Ascending aorta (tissue), 2 donors: ENCODE results near the gene GPR171. TPM values are rescaled to one million over a fixed set of nuclear protein-coding genes. Genes with fewer than 3 reads are reported as not detected.

Experiments
- DNase-seq, 2 donors: peaks; one replicate each; pipeline ENCODE4 v3.0.0-alpha.2; 2019; ENCODE audit warnings: low spot score in 2 of 2
- H3K27ac ChIP-seq, 2 donors: fragments of 200-600 bp; sonication (generic); one replicate each; pipeline ENCODE4 v1.5.1; 2016 to 2017; ENCODE audit warnings: mild to moderate bottlenecking in 1 of 2
- H3K27me3 ChIP-seq: fragments of 200-600 bp; sonication (generic); one replicate; pipeline ENCODE4 v1.5.1; 2017
- H3K36me3 ChIP-seq, 2 donors: fragments of 200-600 bp; sonication (generic); one replicate each; pipeline ENCODE4 v1.5.1; 2016
- H3K4me1 ChIP-seq, 2 donors: fragments of 200-600 bp; sonication (generic); one replicate each; pipeline ENCODE4 v1.5.1; 2016 to 2017; ENCODE audit warnings: mild to moderate bottlenecking in 1 of 2
- H3K4me3 ChIP-seq, 2 donors: fragments of 200-600 bp; sonication (generic); one replicate each; pipeline ENCODE4 v1.5.1; 2016 to 2017; ENCODE audit warnings: mild to moderate bottlenecking in 1 of 2
- H3K9me3 ChIP-seq, 2 donors: fragments of 200-600 bp; sonication (generic); one replicate each; pipeline ENCODE4 v1.5.1; 2016
- intact Hi-C: fragments of 100-400 bp; cut with DNase I; formaldehyde crosslinking; loops from one replicate; pipeline ENCODE4 v1.15.1; 2023
- total RNA-seq: library from RNA; depleted of rRNA; stranded (reverse); fragments of >200 nt; gene quantifications from one replicate; pipeline ENCODE4 v1.1.0, GENCODE V29; 2016
- TF ChIP-seq, protein P1 (sequence below), 3 experiments: fragments of 200-600 bp in 2 of 3; fragments of 450-650 bp in 1 of 3; sonication (generic) in 2 of 3; IDR thresholded peaks; one replicate each; pipeline ENCODE4 v1.5.1; 2016 to 2019; ENCODE audit warnings: antibody characterized with exemption in 3 of 3, mild to moderate bottlenecking in 1 of 3, moderate library complexity in 1 of 3

The GPR171 gene
- total RNA-seq, 1 donor from 2014 or later: 3.2 TPM

- no peaks in the 10 kb centered on the region for H3K4me1 ChIP-seq
- H3K9me3 ChIP-seq: no peaks in the 10 kb centered on the region
- no peak overlapping the region for H3K4me3 ChIP-seq
- intact Hi-C loops: no loop called here
- no peaks in the 10 kb centered on the region for H3K36me3 ChIP-seq
- H3K27me3 ChIP-seq: no peaks in the 10 kb centered on the region
- TF ChIP-seq, protein P1, sequence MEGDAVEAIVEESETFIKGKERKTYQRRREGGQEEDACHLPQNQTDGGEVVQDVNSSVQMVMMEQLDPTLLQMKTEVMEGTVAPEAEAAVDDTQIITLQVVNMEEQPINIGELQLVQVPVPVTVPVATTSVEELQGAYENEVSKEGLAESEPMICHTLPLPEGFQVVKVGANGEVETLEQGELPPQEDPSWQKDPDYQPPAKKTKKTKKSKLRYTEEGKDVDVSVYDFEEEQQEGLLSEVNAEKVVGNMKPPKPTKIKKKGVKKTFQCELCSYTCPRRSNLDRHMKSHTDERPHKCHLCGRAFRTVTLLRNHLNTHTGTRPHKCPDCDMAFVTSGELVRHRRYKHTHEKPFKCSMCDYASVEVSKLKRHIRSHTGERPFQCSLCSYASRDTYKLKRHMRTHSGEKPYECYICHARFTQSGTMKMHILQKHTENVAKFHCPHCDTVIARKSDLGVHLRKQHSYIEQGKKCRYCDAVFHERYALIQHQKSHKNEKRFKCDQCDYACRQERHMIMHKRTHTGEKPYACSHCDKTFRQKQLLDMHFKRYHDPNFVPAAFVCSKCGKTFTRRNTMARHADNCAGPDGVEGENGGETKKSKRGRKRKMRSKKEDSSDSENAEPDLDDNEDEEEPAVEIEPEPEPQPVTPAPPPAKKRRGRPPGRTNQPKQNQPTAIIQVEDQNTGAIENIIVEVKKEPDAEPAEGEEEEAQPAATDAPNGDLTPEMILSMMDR (IDR thresholded peaks at IDR 0.05): no peak
- DNase-seq: no peak
- H3K27ac ChIP-seq: no peak overlapping the region
Observed at GRCh38 chr3:151201051-151201730, 1.8 kb downstream of the GPR171 start.

DNA sequence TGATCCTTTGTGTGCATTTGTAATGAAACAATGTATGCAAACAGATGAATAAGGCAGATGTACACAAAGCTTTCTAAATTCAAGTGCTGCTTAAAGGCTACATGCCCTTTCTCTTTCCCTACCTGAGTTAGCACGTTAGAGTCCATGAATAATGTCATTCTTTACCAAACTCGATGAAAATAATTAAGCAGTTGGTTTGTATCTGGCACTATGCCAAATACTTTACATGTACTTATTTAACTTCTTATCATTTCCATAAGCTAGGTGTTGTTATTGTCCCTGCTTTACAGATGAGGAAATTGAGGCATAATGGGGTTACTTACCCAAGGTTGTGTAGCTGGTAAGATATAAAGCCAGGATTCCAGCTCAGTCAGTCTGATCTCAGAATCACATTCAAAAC is 2.4 kb downstream of the GPR171 start:
- no peaks in the 10 kb centered on the region for H3K9me3 ChIP-seq
- H3K27me3 ChIP-seq: no peaks in the 10 kb centered on the region
- TF ChIP-seq, protein P1 (IDR thresholded peaks at IDR 0.05): no peak
- no peak for DNase-seq
- no peaks in the 10 kb centered on the region for H3K36me3 ChIP-seq
- H3K27ac ChIP-seq: no peak overlapping the region
- no peak overlapping the region for H3K4me3 ChIP-seq
- H3K4me1 ChIP-seq: no peaks in the 10 kb centered on the region
- intact Hi-C loops: no loop called here

- intact Hi-C loops: no loop called here
- H3K27me3 ChIP-seq: no peaks in the 10 kb centered on the region
- DNase-seq: no peak
- no peak overlapping the region for H3K27ac ChIP-seq
- H3K4me1 ChIP-seq: no peaks in the 10 kb centered on the region
- TF ChIP-seq, protein P1 (IDR thresholded peaks at IDR 0.05): no peak
- H3K9me3 ChIP-seq: no peaks in the 10 kb centered on the region
- H3K4me3 ChIP-seq: no peak overlapping the region
- H3K36me3 ChIP-seq: no peaks in the 10 kb centered on the region
Observed at GRCh38 chr3:151199554-151200438, 3.2 kb downstream of the GPR171 start.

DNA sequence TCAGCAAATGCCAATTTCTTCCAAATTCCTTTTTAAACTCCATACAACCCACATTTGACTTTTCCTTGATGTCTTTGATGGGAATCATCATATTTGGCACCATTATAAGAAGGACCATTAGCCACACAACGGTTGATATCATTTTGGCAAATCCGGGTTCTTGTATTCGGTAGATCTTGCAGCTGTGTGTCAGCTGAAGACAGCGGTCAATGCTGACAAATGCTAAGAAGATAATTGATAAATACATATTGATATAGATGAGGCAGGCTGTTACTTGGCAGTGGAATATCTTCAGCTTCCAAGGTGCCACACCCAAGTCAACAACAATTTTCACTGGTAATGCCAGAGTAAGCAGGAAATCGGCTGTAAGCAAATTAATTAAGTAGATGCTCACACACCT is 4.2 kb downstream of the GPR171 start:
- Histone ChIP-seq H3K36me3 (no peaks in the 10 kb centered on the region), H3K4me3 (no peak overlapping the region), H3K4me1 (no peaks in the 10 kb centered on the region), H3K27me3 (no peaks in the 10 kb centered on the region), H3K9me3 (no peaks in the 10 kb centered on the region), H3K27ac (no peak overlapping the region)
- TF ChIP-seq, protein P1 (IDR thresholded peaks at IDR 0.05): no peak
- intact Hi-C loops: no loop called here
- DNase-seq: no peak

GRCh38 chr3:151197981-151198767 is 4.8 kb downstream of the GPR171 start:
- Histone ChIP-seq H3K4me3 (no peak overlapping the region), H3K27ac (no peak overlapping the region), H3K4me1 (no peaks in the 10 kb centered on the region), H3K27me3 (no peaks in the 10 kb centered on the region), H3K36me3 (no peaks in the 10 kb centered on the region), H3K9me3 (no peaks in the 10 kb centered on the region)
- TF ChIP-seq, protein P1 (IDR thresholded peaks at IDR 0.05): no peak
- no peak for DNase-seq
- intact Hi-C loops: no loop called here
